K562 (cell line): ENCODE measurements around the gene CXCR5. TPM values are rescaled to one million over a fixed set of nuclear protein-coding genes. Genes with fewer than 3 reads are reported as not detected.

Experiments
- ATAC-seq: fragments of 200-7000 bp; cut with Tn5 transposase; 3 replicates; pipeline ENCODE4 v1.9.1; 2020; ENCODE audit warnings: moderate library complexity
- BruUV-seq: library from RNA; stranded (reverse); fragments of 400-500 nt; replicated peaks from 2 replicates; lab custom pipeline; 2021; lab: Mats Ljungman, UMichigan
- CTCF ChIA-PET: fragments of 300-600 bp; formaldehyde crosslinking; extraction: SDS; loops from one replicate; lab custom pipeline; 2021; ENCODE audit warnings: low intra/inter-chr PET ratio; lab: Yijun Ruan, JAX
- POLR2A ChIA-PET: fragments of 300-600, 350-650 bp; sonication (Branson Sonifier 250); formaldehyde crosslinking; extraction: SDS; loops from one replicate; lab custom pipeline; 2021; ENCODE audit warnings: antibody characterized with exemption, inconsistent platforms; lab: Yijun Ruan, JAX
- DNase-seq, 4 experiments: peaks; one replicate each; pipeline versions ENCODE4 v3.0.0 to v3.0.0-alpha.2; 2011 to 2018; ENCODE audit warnings: low spot score in 3 of 4, mixed read lengths in 3 of 4; ENCODE audit errors: extremely low read depth in 1 of 4
- FAIRE-seq: peaks from 2 replicates; lab custom pipeline; 2011; peaks lifted over from hg19 to GRCh38; lab: Jason Lieb, UNC
- H2AFZ ChIP-seq: 2 replicates; pipeline ENCODE4 v1.6.0; 2011; ENCODE audit warnings: low read depth, low read length, control low read depth, inconsistent platforms
- H3K27ac ChIP-seq: fragments of 200-600 bp; 3 replicates; pipeline ENCODE4 v1.8.0; 2011; ENCODE audit warnings: low read depth, mild to moderate bottlenecking, control low read depth, inconsistent platforms, low read length, moderate library complexity, mixed read lengths; ENCODE audit errors: extremely low read depth
- H3K27me3 ChIP-seq, 2 experiments: fragments of 300-600 bp in 1 of 2; 2 replicates in 1 of 2; 3 replicates in 1 of 2; pipeline versions ENCODE4 v1.6.0 to v1.8.0; 2011; ENCODE audit warnings: inconsistent platforms in 2 of 2, low read length in 2 of 2, mild to moderate bottlenecking in 1 of 2, mixed read lengths in 1 of 2, moderate library complexity in 1 of 2; ENCODE audit not compliant: control insufficient read depth in 2 of 2, insufficient read depth in 2 of 2
- H3K36me3 ChIP-seq: fragments of 300-600 bp; 3 replicates; pipeline ENCODE4 v1.8.0; 2011; ENCODE audit warnings: mild to moderate bottlenecking, low read length, inconsistent platforms; ENCODE audit not compliant: control insufficient read depth, insufficient read depth
- H3K4me1 ChIP-seq, 2 experiments: fragments of 200-600 bp in 1 of 2; replicated peaks in 1 of 2; 2 replicates in 1 of 2; 3 replicates in 1 of 2; pipeline versions ENCODE4 v1.5.1 to v1.8.0; 2011; ENCODE audit warnings: inconsistent platforms in 2 of 2, low read length in 2 of 2, mild to moderate bottlenecking in 1 of 2, mixed read lengths in 1 of 2, moderate library complexity in 1 of 2; ENCODE audit not compliant: control insufficient read depth in 2 of 2, insufficient read depth in 2 of 2
- H3K4me2 ChIP-seq: 2 replicates; pipeline ENCODE4 v1.6.1; 2011; ENCODE audit warnings: low read length, control low read depth, inconsistent platforms, mixed read lengths; ENCODE audit not compliant: insufficient read depth
- H3K4me3 ChIP-seq: fragments of 200-600 bp; sonication (generic), shearing (Covaris generic); 2 replicates; pipeline ENCODE4 v1.5.1; 2016; ENCODE audit warnings: control low read depth, inconsistent platforms
- H3K79me2 ChIP-seq: fragments of 200-600 bp; 3 replicates; pipeline ENCODE4 v1.8.0; 2011; ENCODE audit warnings: low read length, inconsistent platforms; ENCODE audit not compliant: control insufficient read depth, insufficient read depth
- H3K9ac ChIP-seq, 2 experiments: 2 replicates each; pipeline versions ENCODE4 v1.6.0 to v1.6.1; 2011; ENCODE audit warnings: low read depth in 2 of 2, low read length in 2 of 2, control low read depth in 1 of 2, inconsistent platforms in 1 of 2, mild to moderate bottlenecking in 1 of 2, mixed read lengths in 1 of 2; ENCODE audit not compliant: insufficient read depth in 1 of 2
- H3K9me1 ChIP-seq: one replicate; pipeline ENCODE4 v1.6.0; 2011; ENCODE audit warnings: inconsistent platforms, mild to moderate bottlenecking, low read length, moderate library complexity; ENCODE audit not compliant: control insufficient read depth, insufficient read depth
- H3K9me3 ChIP-seq: replicated peaks from 2 replicates; pipeline ENCODE4 v1.5.1; 2011; ENCODE audit warnings: low read depth, low read length, inconsistent platforms; ENCODE audit not compliant: control insufficient read depth, insufficient read depth
- H4K20me1 ChIP-seq: replicated peaks from 2 replicates; pipeline ENCODE4 v1.6.1; 2011; ENCODE audit warnings: low read length, inconsistent platforms, mixed read lengths; ENCODE audit not compliant: control insufficient read depth, insufficient read depth
- CAMTA2 ChIP-seq: fragments of 250-450 bp; sonication (Bioruptor Pico); conservative IDR thresholded peaks from 2 replicates; pipeline ENCODE4 v1.5.1; 2022
- CBX1 ChIP-seq: sonication (generic); IDR thresholded peaks from 2 replicates; pipeline ENCODE4 v1.6.1; 2016; ENCODE audit warnings: antibody characterized with exemption, low read depth, mild to moderate bottlenecking
- CBX3 ChIP-seq, 2 experiments: IDR thresholded peaks; 1 replicate in 1 of 2; 2 replicates in 1 of 2; pipeline ENCODE4 v1.6.1; 2012; ENCODE audit warnings: inconsistent platforms in 2 of 2, low read length in 2 of 2, borderline replicate concordance in 1 of 2, control low read depth in 1 of 2
- EGR1 ChIP-seq: fragments of 450-650 bp; conservative IDR thresholded peaks from 2 replicates; pipeline ENCODE4 v1.6.1; 2017; ENCODE audit warnings: mild to moderate bottlenecking
- HMGXB4 ChIP-seq: sonication (generic); formaldehyde crosslinking; IDR thresholded peaks from 2 replicates; pipeline ENCODE4 v1.8.1; 2023; ENCODE audit warnings: mild to moderate bottlenecking, missing genetic modification reagents
- MNT ChIP-seq, 2 experiments: fragments of 450-650 bp; conservative IDR thresholded peaks; 2 replicates each; pipeline ENCODE4 v1.6.1; 2017; ENCODE audit warnings: mild to moderate bottlenecking in 2 of 2, moderate library complexity in 2 of 2
- SIN3A ChIP-seq, 2 experiments: fragments of 150-350 bp in 1 of 2; IDR thresholded peaks; 2 replicates each; pipeline ENCODE4 v1.6.1; 2011 to 2016; ENCODE audit warnings: borderline replicate concordance in 2 of 2, low read depth in 2 of 2, low read length in 2 of 2, mild to moderate bottlenecking in 2 of 2, moderate library complexity in 2 of 2; ENCODE audit not compliant: control insufficient read depth in 1 of 2
- TCF7 ChIP-seq: sonication (generic); IDR thresholded peaks from 2 replicates; pipeline ENCODE4 v1.6.1; 2016; ENCODE audit warnings: antibody characterized with exemption, borderline replicate concordance
- TRIM24 ChIP-seq, 2 experiments: fragments of 450-650 bp; IDR thresholded peaks; 2 replicates each; pipeline ENCODE4 v1.6.1; 2016
- TRIM28 ChIP-seq: fragments of 450-650 bp; IDR thresholded peaks from 2 replicates; pipeline ENCODE4 v1.6.1; 2017
- ZBTB33 ChIP-seq: sonication (generic); formaldehyde crosslinking; IDR thresholded peaks from 2 replicates; pipeline ENCODE4 v1.8.1; 2023; ENCODE audit warnings: mild to moderate bottlenecking, missing genetic modification reagents
- ZKSCAN1 ChIP-seq: fragments of 150-350 bp; IDR thresholded peaks from 2 replicates; pipeline ENCODE4 v1.6.1; 2016; ENCODE audit warnings: low read depth, low read length
- ZNF316 ChIP-seq: fragments of 450-650 bp; IDR thresholded peaks from 2 replicates; pipeline ENCODE4 v1.6.1; 2016
- ZNF431 ChIP-seq: sonication (generic); formaldehyde crosslinking; IDR thresholded peaks from 2 replicates; pipeline ENCODE4 v1.8.0; 2022; ENCODE audit warnings: mild to moderate bottlenecking, missing genetic modification reagents
- ZNF764 ChIP-seq: fragments of 250-450 bp; sonication (Bioruptor Pico); IDR thresholded peaks from 2 replicates; pipeline ENCODE4 v1.4.0; 2020; ENCODE audit warnings: low read depth, mild to moderate bottlenecking, moderate library complexity
- ZZZ3 ChIP-seq: fragments of 450-650 bp; IDR thresholded peaks from 2 replicates; pipeline ENCODE4 v1.6.1; 2016; ENCODE audit warnings: antibody characterized with exemption, mild to moderate bottlenecking, moderate library complexity
- WGBS: fragments of 100-300 bp; shearing (Covaris generic); methylation state at CpG from one replicate; pipeline ENCODE4 v1.1.6; 2016; ENCODE audit warnings: low coverage, mixed read lengths; ENCODE audit not compliant: insufficient coverage; ENCODE audit errors: missing lambda C conversion rate; 5-methylcytosine and 5-hydroxymethylcytosine counted together
- in situ Hi-C: fragments of 300-500 bp; cut with MboI; formaldehyde crosslinking; loops from 4 replicates; pipeline ENCODE4 v1.15.0; 2018; ENCODE audit warnings: inconsistent platforms, mixed read lengths
- intact Hi-C: fragments of 100-400 bp; cut with micrococcal nuclease; formaldehyde crosslinking; loops from 2 replicates; pipeline ENCODE4 v1.14.2; 2022
- polyA plus RNA-seq, 8 experiments: library from polyadenylated mRNA; depleted of rRNA in 4 of 8; stranded (reverse) in 5 of 8; unstranded in 3 of 8; fragments of >200 nt; fragmentation: Nextera tagmentation in 2 of 8; fragmentation: Illumina TruSeq in 1 of 8; extraction: Ambion mirVana in 2 of 8; extraction: Trizol in 1 of 8; gene quantifications; 2 replicates each; pipeline versions ENCODE4 v1.2.1 to v1.2.3, GENCODE V29; 2011 to 2014; ENCODE audit warnings: inconsistent platforms in 1 of 8, missing spikeins in 1 of 8
- total RNA-seq, 7 experiments: library from RNA; depleted of rRNA in 6 of 7; stranded (reverse); fragments of >200 nt in 6 of 7; fragmentation: Illumina TruSeq in 2 of 7; extraction: Trizol in 2 of 7; gene quantifications; 2 replicates each; pipeline versions ENCODE4 v1.2.1 to v1.2.3, GENCODE V29; 2011 to 2021; ENCODE audit warnings: low replicate concordance in 1 of 7

The CXCR5 gene
- total and polyA plus RNA-seq, 9 of the 15 experiments (the other 6 are each of a cell fraction or from before 2014, with no cell fraction given) = 0.03 to 0.06 TPM; not detected in 7

- H3K4me3 ChIP-seq = no peak overlapping the region
- no peaks in the 10 kb centered on the region for H4K20me1 ChIP-seq
- intact Hi-C loops = loop anchor here (5.0 kb wide), 2 partner anchors 193 to 408 kb away; partner anchors contain the start of genes DPAGT1 and MCAM
- peak overlapping the region in 1 of 2 experiments; percentile 78; a peak in 2 of 4 replicates for H3K9ac ChIP-seq
- H3K4me2 ChIP-seq = no peak overlapping the region
- POLR2A ChIA-PET = interaction anchor here (0.6 to 1.0 kb wide), 5 partner anchors 14 to 406 kb away, joined by 3 to 4 read pairs (median 3); no protein-coding TSS in a partner anchor
- CTCF ChIA-PET = interaction anchor here (0.7 kb wide), 1 partner anchor 16 kb away, joined by 3 read pairs; no protein-coding TSS in a partner anchor
- H2AFZ ChIP-seq = no peak overlapping the region
- ATAC-seq = no peak
- WGBS = 70% methylated on average over 15 of the region's 21 CpGs
- DNase-seq = no peak
- H3K9me3 ChIP-seq = no peaks in the 10 kb centered on the region; the same call in 1 of the 2 replicates
- no peaks in the 10 kb centered on the region; a peak in 1 of 5 replicates for H3K27me3 ChIP-seq
- H3K27ac ChIP-seq = no peak overlapping the region
- peaks cover 26% of the 10 kb centered on the region; the same call in 2 of the 3 replicates for H3K36me3 ChIP-seq
- H3K79me2 ChIP-seq = peaks cover 32% of the 10 kb centered on the region
- no peak for FAIRE-seq
- H3K9me1 ChIP-seq = peaks cover 5% of the 10 kb centered on the region
- TF ChIP-seq ZKSCAN1 = peak; percentile 77
- peak; percentile 84 for TF ChIP-seq TRIM28
- 0 out of 2 replicates have a peak, but pooled peaks have one; percentile 42 for TF ChIP-seq CBX1
- TF ChIP-seq ZNF316 = peak; percentile 93
- TF ChIP-seq HMGXB4 (CRISPR knock-in tag) = no peak
- TF ChIP-seq TRIM24 (IDR thresholded peaks at IDR 0.05) = peak in 1 of 2 experiments; percentile 57; a peak in 1 of 4 replicates
- peak; percentile 61; the same call in 1 of the 2 replicates for TF ChIP-seq ZBTB33 (CRISPR knock-in tag)
- TF ChIP-seq MNT (conservative IDR thresholded peaks at IDR 0.05) = no peak
- no peak for TF ChIP-seq ZZZ3
- TF ChIP-seq SIN3A (IDR thresholded peaks at IDR 0.05; ENCODE audit: borderline replicate concordance in 2 of 2, control insufficient read depth in 1 of 2, low read depth in 2 of 2, low read length in 2 of 2) = no peak
- no peak for TF ChIP-seq CAMTA2 (CRISPR knock-in tag)
- TF ChIP-seq CBX3 (IDR thresholded peaks at IDR 0.05; ENCODE audit: borderline replicate concordance in 1 of 2, low read length in 2 of 2) = peak in 1 of 2 experiments; percentile 79; a peak in 2 of 3 replicates
- peak; percentile 48; the same call in 1 of the 2 replicates for TF ChIP-seq EGR1
- no peak for TF ChIP-seq ZNF431 (CRISPR knock-in tag)
- TF ChIP-seq TCF7 = no peak
- TF ChIP-seq ZNF764 (CRISPR knock-in tag) = no peak
- TF ChIP-seq, all 486 proteins: peak for 8
- peaks cover 35 to 72% of the 10 kb centered on the region in 2 experiments for H3K4me1 ChIP-seq
- BruUV-seq = no TSS peak
- in situ Hi-C loops = no loop called here
Observed at GRCh38 chr11:118909619-118910308, 26.1 kb downstream of the CXCR5 start.
